Caki2 (cell line): ENCODE measurements around the gene FOXQ1. TPM values are rescaled to one million over a fixed set of nuclear protein-coding genes. Genes with fewer than 3 reads are reported as not detected.
"Not testable (repeated sequence)": the region's sequence is repeated elsewhere in the genome, so short reads cannot be mapped to it uniquely, and the experiment has no call there.

Source experiments
- DNase-seq: peaks from one replicate; pipeline ENCODE4 v3.0.0-alpha.2; 2015; ENCODE audit warnings: low read depth
- in situ Hi-C: cut with HindIII; loops from 2 replicates; pipeline ENCODE4 v1.10.0; 2016; ENCODE audit warnings: low sequenced_read_pairs, low pct_unique_long_range_greater_than_20kb, mixed read lengths
- total RNA-seq: library from RNA; depleted of rRNA; stranded (reverse); fragments of >200 nt; shearing (Covaris generic); gene quantifications from 2 replicates; pipeline ENCODE4 v1.2.3, GENCODE V29; 2014; ENCODE audit warnings: low replicate concordance; rRNA removed

FOXQ1 gene
- total RNA-seq, 1 experiment from 2014 or later: 23.2 TPM

GRCh38 chr6:1337791-1338190, 25.9 kb downstream of the FOXQ1 start:
- in situ Hi-C loops: no loop called here
- DNase-seq: no peak

- DNase-seq: no peak
- in situ Hi-C loops: no loop called here
These were observed 34.2 kb downstream of the FOXQ1 start for GRCh38 chr6:1346101-1346500.

GRCh38 chr6:1346558-1347091, 34.7 kb downstream of the FOXQ1 start:
- DNase-seq: no peak
- in situ Hi-C loops: no loop called here

GRCh38 chr6:1347161-1347560, 35.3 kb downstream of the FOXQ1 start:
- DNase-seq: no peak
- in situ Hi-C loops: no loop called here

GRCh38 chr6:1348675-1349074, 36.8 kb downstream of the FOXQ1 start:
- DNase-seq: no peak
- in situ Hi-C loops: no loop called here

GRCh38 chr6:1349655-1350054, 37.8 kb downstream of the FOXQ1 start:
- in situ Hi-C loops: no loop called here
- DNase-seq: no peak

GRCh38 chr6:1351381-1352008, 39.6 kb downstream of the FOXQ1 start:
- no peak for DNase-seq
- in situ Hi-C loops: no loop called here

- in situ Hi-C loops, DNase-seq: not testable (repeated sequence)
These were observed 43.2 kb downstream of the FOXQ1 start for GRCh38 chr6:1355068-1355467.

GRCh38 chr6:1361717-1362116, 49.8 kb downstream of the FOXQ1 start:
- in situ Hi-C loops: not testable (repeated sequence)

GRCh38 chr6:1362643-1363042, 50.7 kb downstream of the FOXQ1 start:
- DNase-seq: no peak
- in situ Hi-C loops: no loop called here

More at GRCh38 chr6:1361717-1362116, 49.8 kb downstream of the FOXQ1 start:
- DNase-seq: not testable (repeated sequence)

- in situ Hi-C loops: no loop called here
- DNase-seq: no peak
These were observed 51.4 kb downstream of the FOXQ1 start for GRCh38 chr6:1363298-1363697.

- in situ Hi-C loops: no loop called here
- no peak for DNase-seq
These were observed 52.1 kb downstream of the FOXQ1 start for GRCh38 chr6:1363729-1364572.

Other genes with a start within 250 kb of the FOXQ1 start
- gene FOXF2, start 77.5 kb downstream of the FOXQ1 start, total RNA-seq: 6.8 and 14.1 TPM in 2 replicates